GM12878 (cell line): ENCODE data around the gene UBTF. TPM values are rescaled to one million over a fixed set of nuclear protein-coding genes. Genes with fewer than 3 reads are reported as not detected.

Source experiments
- CEBPB ChIP-seq, 2 experiments: fragments of 150-350 bp in 1 of 2; IDR thresholded peaks; 2 replicates each; pipeline ENCODE4 v1.6.1; 2012 to 2014; ENCODE audit warnings: low read depth in 2 of 2, low read length in 2 of 2, borderline replicate concordance in 1 of 2, inconsistent platforms in 1 of 2
- E4F1 ChIP-seq: fragments of 450-650 bp; IDR thresholded peaks from 2 replicates; pipeline ENCODE4 v1.6.1; 2018; ENCODE audit warnings: borderline replicate concordance, mild to moderate bottlenecking; ENCODE audit not compliant: partially characterized antibody
- ETV6 ChIP-seq, 2 experiments: fragments of 450-650 bp in 1 of 2; IDR thresholded peaks in 1 of 2; conservative IDR thresholded peaks in 1 of 2; 2 replicates each; pipeline ENCODE4 v1.6.1; 2014; ENCODE audit warnings: antibody characterized with exemption in 1 of 2, borderline replicate concordance in 1 of 2, low read depth in 1 of 2, mild to moderate bottlenecking in 1 of 2, moderate library complexity in 1 of 2
- FOXM1 ChIP-seq: IDR thresholded peaks from 2 replicates; pipeline ENCODE4 v1.6.1; 2012; ENCODE audit warnings: low read depth, mild to moderate bottlenecking, inconsistent platforms, low read length, moderate library complexity
- HCFC1 ChIP-seq: fragments of 150-350 bp; IDR thresholded peaks from 2 replicates; pipeline ENCODE4 v1.6.1; 2014; ENCODE audit warnings: low read length
- LARP7 ChIP-seq: fragments of 450-650 bp; IDR thresholded peaks from 2 replicates; pipeline ENCODE4 v1.6.1; 2017; ENCODE audit warnings: mild to moderate bottlenecking
- MEF2B ChIP-seq: fragments of 450-650 bp; IDR thresholded peaks from 2 replicates; pipeline ENCODE4 v1.6.1; 2018; ENCODE audit warnings: mild to moderate bottlenecking, moderate library complexity; ENCODE audit not compliant: partially characterized antibody, poor library complexity, severe bottlenecking
- RCOR1 ChIP-seq: conservative IDR thresholded peaks from 2 replicates; pipeline ENCODE4 v1.6.1; 2012; ENCODE audit warnings: low read depth, low read length, improper control_type of control experiment
- STAT3 ChIP-seq: IDR thresholded peaks from 2 replicates; pipeline ENCODE4 v1.6.1; 2011; ENCODE audit warnings: low read depth, low read length, improper control_type of control experiment
- TARDBP ChIP-seq: IDR thresholded peaks from 2 replicates; pipeline ENCODE4 v1.6.1; 2016; ENCODE audit warnings: borderline replicate concordance
- USF2 ChIP-seq: IDR thresholded peaks from 2 replicates; pipeline ENCODE4 v1.6.1; 2011; ENCODE audit warnings: low read depth, low read length, improper control_type of control experiment, borderline replicate concordance
- YY1 ChIP-seq: IDR thresholded peaks from 2 replicates; pipeline ENCODE4 v1.6.1; 2011; ENCODE audit warnings: low read depth, mild to moderate bottlenecking, low read length
- ZBED1 ChIP-seq: IDR thresholded peaks from 2 replicates; pipeline ENCODE4 v1.6.1; 2016; ENCODE audit warnings: borderline replicate concordance
- ZBTB4 ChIP-seq: fragments of 450-650 bp; formaldehyde crosslinking; IDR thresholded peaks from 2 replicates; pipeline ENCODE4 v1.4.0; 2022; ENCODE audit warnings: mild to moderate bottlenecking, moderate library complexity
- polyA plus RNA-seq, 11 experiments: library from polyadenylated mRNA; depleted of rRNA in 4 of 11; unstranded in 6 of 11; stranded (reverse) in 5 of 11; fragments of >200 nt; fragmentation: Nextera tagmentation in 4 of 11; fragmentation: Illumina TruSeq in 1 of 11; extraction: Ambion mirVana in 4 of 11; extraction: Trizol in 1 of 11; gene quantifications; 1 replicate in 1 of 11; 2 replicates in 10 of 11; pipeline versions ENCODE4 v1.2.1 to v1.2.3, GENCODE V29; 2011 to 2016; ENCODE audit warnings: inconsistent platforms in 2 of 11, missing spikeins in 2 of 11, low read depth in 1 of 11
- total RNA-seq, 4 experiments: library from RNA; depleted of rRNA in 3 of 4; stranded (reverse); fragments of >200 nt in 3 of 4; fragmentation: Illumina TruSeq in 1 of 4; extraction: Trizol in 1 of 4; gene quantifications; 2 replicates each; pipeline versions ENCODE4 v1.2.1 to v1.2.3, GENCODE V29; 2013 to 2021
- TF ChIP-seq, protein P1 (sequence below): fragments of 450-650 bp; IDR thresholded peaks from 2 replicates; pipeline ENCODE4 v1.6.1; 2017; ENCODE audit warnings: mild to moderate bottlenecking, moderate library complexity

The UBTF gene
- total and polyA plus RNA-seq, 10 of the 15 experiments (the other 5 are each of a cell fraction or from before 2014, with no cell fraction given), result 2.2 to 124 (median 79.6) TPM

DNA sequence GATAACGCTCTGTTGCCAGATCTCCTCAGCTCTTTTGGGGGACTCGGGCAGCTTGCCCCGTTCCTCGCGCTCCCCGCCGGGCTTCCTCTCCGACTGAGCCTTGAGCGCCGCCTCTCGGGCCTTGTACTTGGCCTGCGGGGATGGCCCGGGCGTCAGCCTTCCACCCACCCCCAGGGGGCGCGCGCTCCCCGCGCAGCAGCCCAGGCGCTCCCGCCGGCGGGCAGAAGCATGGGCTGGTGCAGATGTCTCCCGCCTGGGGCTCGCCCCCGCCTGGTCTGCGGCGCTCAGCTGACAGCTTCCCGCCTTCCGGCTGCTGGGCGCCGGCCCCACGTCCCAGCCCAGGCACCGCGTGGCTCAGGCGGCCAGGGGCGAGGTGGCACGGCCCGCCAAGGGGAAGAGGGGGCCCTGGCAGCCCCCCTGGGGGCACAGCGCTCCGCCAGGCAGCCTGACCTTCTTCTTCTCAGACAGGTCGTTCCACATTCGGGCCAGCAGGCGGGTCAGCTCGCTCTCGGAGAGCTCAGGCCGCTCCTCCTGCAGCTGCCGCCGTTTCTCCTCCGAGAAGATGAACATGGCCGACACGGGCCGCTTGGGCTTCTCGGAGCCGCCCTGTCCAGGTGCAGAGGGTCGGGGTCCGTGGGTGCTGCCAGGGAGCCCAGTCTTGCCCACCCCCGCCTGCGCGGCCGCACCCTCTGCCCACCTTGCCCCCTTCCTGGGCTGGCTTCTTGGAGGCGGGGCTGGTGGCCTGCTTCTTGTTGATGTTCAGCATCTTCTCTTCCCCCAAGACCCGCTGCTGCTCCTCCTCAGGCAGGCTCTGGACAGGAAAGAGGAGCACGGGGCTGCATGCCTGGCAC lies 8.9 kb downstream of the UBTF start (continued):
- TF ChIP-seq MEF2B, result no peak
- no peak for TF ChIP-seq CEBPB (IDR thresholded peaks at IDR 0.05; ENCODE audit: borderline replicate concordance in 1 of 2, low read depth in 2 of 2, low read length in 2 of 2)
- TF ChIP-seq USF2, result no peak
- no peak for TF ChIP-seq ZBED1
- no peak for TF ChIP-seq ETV6 (conservative IDR thresholded peaks at IDR 0.05 in 1 of 2, IDR thresholded peaks at IDR 0.05 in 1 of 2; ENCODE audit: borderline replicate concordance in 1 of 2, low read depth in 1 of 2)
- TF ChIP-seq, protein P1, sequence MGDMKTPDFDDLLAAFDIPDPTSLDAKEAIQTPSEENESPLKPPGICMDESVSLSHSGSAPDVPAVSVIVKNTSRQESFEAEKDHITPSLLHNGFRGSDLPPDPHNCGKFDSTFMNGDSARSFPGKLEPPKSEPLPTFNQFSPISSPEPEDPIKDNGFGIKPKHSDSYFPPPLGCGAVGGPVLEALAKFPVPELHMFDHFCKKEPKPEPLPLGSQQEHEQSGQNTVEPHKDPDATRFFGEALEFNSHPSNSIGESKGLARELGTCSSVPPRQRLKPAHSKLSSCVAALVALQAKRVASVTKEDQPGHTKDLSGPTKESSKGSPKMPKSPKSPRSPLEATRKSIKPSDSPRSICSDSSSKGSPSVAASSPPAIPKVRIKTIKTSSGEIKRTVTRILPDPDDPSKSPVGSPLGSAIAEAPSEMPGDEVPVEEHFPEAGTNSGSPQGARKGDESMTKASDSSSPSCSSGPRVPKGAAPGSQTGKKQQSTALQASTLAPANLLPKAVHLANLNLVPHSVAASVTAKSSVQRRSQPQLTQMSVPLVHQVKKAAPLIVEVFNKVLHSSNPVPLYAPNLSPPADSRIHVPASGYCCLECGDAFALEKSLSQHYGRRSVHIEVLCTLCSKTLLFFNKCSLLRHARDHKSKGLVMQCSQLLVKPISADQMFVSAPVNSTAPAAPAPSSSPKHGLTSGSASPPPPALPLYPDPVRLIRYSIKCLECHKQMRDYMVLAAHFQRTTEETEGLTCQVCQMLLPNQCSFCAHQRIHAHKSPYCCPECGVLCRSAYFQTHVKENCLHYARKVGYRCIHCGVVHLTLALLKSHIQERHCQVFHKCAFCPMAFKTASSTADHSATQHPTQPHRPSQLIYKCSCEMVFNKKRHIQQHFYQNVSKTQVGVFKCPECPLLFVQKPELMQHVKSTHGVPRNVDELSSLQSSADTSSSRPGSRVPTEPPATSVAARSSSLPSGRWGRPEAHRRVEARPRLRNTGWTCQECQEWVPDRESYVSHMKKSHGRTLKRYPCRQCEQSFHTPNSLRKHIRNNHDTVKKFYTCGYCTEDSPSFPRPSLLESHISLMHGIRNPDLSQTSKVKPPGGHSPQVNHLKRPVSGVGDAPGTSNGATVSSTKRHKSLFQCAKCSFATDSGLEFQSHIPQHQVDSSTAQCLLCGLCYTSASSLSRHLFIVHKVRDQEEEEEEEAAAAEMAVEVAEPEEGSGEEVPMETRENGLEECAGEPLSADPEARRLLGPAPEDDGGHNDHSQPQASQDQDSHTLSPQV, result peak; percentile 83; the same call in 1 of the 2 replicates
- peak; percentile 40 for TF ChIP-seq HCFC1
- 0 out of 2 replicates have a peak, but pooled peaks have one; percentile 75 for TF ChIP-seq RCOR1
- TF ChIP-seq TARDBP, result no peak
- TF ChIP-seq STAT3, result no peak
- TF ChIP-seq ZBTB4 (CRISPR knock-in tag), result no peak
- no peak for TF ChIP-seq E4F1
- TF ChIP-seq LARP7, result peak; percentile 87
- TF ChIP-seq YY1, result peak; percentile 87
- TF ChIP-seq FOXM1, result peak; percentile 79
